Stimulated activated CD4-positive, alpha-beta T cell treated with anti-CD3 and anti-CD28 coated beads, Interleukin-1b, Interleukin-23, amount 100 ng/mL, for 24 hours (primary cell): ENCODE data around the gene RMND1.
"Not testable (repeated sequence)": the region's sequence is repeated elsewhere in the genome, so short reads cannot be mapped to it uniquely, and the experiment has no call there.

Experiments used
- DNase-seq, 4 experiments: peaks; one replicate each; pipeline ENCODE4 v3.0.0-alpha.2; 2020; ENCODE audit warnings: low read depth in 4 of 4, low spot score in 1 of 4

The RMND1 gene, protein sequence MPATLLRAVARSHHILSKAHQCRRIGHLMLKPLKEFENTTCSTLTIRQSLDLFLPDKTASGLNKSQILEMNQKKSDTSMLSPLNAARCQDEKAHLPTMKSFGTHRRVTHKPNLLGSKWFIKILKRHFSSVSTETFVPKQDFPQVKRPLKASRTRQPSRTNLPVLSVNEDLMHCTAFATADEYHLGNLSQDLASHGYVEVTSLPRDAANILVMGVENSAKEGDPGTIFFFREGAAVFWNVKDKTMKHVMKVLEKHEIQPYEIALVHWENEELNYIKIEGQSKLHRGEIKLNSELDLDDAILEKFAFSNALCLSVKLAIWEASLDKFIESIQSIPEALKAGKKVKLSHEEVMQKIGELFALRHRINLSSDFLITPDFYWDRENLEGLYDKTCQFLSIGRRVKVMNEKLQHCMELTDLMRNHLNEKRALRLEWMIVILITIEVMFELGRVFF

DNA sequence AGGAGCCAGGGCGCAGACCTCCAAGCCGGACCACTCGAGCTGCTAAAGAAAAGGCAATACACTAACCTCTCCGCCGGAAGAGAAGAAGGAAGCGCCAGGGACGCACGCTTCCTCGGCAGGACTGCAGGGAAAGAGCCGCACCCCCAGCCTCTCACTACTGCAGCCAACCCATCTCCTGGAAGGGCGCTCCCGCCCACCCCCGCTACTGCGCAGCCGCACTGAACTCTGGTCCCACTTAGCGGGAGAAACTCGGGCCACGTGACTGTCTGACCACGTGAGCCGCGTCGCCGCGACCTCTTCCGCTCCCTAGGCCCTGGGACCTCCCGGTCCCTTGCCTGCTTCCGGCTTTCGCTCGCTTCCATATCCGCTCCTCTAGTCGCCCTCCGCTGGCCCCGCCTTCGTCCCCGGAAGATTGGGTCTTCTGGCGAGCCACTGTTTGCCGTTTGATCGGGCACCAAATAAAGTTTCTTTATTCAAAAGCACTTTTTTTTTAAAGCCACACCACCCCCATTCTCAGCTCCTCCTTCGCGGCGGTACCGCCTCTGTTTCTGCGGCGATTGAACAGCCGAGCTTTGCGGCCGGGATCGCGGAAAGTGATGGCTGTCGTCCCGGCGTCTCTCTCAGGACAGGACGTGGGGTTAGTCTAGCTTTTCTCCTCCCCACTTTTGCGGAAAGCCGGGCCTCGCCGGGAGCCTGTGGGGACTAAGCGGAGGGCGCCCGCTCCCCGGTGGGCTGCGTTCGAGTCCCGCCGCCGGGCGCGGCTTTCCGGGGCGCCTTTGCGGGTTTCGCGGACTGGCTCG lies at the start of gene RMND1:
Gene RMND1 (minus strand): TSS at position 177 of the 800 bp plus-strand sequence. CDS start 6,315 bp downstream, outside the sequence.
- peak; percentile 98 to 100 (median 98) for DNase-seq

DNA sequence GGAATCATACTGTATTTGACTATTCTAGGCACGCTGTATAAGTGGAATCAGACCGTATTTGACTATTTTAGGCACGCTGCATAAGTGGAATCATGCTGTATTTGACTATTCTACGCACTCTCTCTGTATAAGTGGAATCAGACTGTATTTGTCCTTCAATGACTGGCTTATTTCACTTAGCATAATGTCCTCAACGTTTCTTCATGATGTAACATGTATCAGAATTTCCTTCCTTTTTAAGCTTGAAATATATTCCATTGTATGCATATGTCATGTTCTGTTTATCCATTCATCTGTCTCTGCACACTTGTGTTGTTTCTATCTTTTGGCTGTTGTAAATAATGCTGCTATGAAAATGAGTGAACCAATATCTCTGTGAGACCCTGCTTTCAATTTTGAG lies 47.6 kb upstream of the RMND1 start:
- no peak for DNase-seq

DNA sequence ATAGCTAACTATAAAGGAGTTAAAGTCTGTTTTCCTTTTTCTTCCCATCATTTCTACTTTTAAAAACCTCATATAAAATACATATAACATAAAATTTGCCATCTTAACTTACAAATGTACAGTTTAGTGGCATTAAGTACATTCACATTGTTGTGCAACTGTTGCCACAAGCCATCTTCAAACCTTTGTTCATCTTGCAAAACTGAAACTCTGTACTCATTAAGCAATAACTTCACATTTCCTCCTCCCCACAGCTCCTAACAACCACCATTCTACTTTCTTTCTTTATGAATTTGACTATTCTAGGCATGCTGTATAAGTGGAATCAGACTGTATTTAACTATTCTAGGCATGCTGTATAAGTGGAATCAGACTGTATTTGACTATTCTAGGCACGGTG lies 46.4 kb upstream of the RMND1 start:
- DNase-seq = no peak

DNA sequence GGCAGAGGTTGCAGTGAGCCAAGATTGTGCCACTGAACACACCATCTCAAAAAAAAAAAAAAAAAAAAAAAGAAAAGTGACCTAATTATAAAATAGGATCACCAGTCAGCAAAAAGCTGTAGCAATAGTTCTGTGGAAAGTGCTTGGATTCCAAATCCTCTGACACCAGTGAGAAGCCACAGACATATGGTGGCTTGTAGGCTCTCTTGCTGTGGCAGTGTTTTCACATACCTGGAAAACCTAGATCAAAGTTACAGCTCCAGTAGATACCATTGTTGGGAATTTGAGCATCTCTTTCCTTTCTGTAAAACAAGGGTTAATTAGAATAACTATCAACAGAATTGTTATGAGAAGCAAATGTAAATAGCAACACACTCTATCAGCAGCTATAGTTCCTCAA lies 46.0 kb upstream of the RMND1 start:
- DNase-seq = no peak

DNA sequence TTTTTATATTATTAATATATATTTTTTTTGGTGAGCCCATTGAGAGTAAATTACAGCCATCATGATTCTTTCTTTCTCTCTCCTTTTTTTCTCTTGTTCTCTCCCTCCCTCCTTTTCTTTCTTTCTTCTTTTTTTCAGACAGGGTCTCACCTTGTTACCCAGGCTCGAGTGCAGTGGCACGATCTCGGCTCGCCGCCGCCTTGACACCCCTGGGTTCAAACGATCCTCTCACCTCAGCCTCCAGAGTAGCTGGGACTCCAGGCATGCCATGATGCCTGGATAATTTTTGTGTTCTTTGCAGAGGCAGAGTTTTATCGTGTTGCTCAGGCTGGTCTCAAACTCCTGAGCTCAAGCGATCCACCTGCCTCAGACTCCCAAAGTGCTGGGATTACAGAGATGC lies 43.5 kb upstream of the RMND1 start:
- no peak for DNase-seq

DNA sequence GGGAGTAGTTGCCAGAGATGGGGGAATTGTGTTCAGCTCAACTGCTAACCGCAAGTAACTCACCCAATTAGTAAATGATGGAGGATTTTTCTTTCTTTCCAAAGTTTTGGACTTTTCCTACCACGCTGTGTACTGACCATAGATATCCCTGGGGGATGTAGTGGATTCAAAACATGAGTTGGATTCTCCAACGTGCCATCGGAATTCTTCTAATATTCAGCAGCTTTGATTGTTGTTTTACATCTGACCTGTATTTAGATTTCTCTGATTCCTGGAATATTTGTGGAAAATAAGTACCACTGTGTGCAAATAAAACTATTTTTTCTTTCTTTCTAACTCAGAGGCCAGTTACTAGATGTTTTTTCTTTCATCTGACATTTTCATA lies 43.0 kb upstream of the RMND1 start:
- DNase-seq = no peak

DNA sequence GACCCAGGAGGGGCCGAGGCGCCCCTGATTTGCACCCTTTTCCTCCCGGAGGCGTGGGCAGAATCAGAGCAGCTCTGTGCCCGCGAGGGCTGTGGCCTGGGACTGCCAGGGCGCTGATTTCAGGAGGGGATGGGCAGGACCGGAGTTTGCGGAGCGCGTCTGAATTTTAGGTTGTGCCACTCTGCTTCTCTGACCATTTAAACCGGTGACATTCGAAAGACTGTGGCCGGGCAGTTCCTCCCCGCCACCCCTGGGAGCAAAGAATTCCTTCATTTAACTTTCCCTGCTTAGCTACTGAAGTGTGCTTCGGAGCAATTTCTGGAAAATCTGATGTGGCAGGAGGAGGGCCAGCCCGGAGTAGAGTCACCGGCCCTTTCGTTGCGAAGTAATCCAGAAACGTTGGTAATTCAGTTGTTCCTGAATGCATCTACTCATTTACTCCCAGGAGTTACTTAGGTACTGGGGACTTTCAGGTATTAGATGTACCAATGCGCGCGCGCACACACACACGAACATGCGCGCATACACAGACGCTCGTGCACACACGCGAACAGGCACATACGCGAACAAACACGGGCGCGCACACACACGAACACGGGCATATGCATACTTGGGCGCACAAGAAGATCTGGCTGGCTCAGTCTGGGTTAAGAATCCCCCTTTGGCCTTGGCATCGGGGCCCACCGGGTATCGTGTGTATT lies 42.5 kb upstream of the RMND1 start:
- peak in 2 of 4 experiments; percentile 12 to 18 for DNase-seq

DNA sequence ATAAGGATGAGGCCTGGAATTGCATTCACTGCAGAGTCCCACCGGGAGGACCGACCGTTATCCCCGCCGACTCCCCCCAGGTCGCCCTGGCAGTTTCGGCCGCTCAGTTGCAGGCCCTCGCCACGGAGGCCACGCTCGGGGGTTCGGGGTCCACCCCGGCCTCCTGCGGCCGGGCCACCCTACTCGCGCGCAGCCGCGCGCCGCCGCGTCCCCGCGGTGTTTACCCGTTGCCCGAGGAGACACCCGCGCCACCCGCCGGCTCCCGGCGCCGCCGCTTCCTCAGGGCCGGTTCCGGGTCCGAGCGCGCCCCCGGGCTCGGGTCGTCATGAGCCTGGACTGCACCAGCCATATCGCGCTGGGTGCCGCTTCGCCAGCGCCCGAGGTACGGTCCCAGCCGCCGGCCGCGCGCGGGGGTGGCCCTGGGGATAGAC lies 41.9 kb upstream of the RMND1 start, which contains the start of gene CCDC170:
Gene CCDC170 (plus strand): TSS at position 214 of the 431 bp plus-strand sequence. CDS start 112 bp downstream, at position 326.
- DNase-seq = no peak

DNA sequence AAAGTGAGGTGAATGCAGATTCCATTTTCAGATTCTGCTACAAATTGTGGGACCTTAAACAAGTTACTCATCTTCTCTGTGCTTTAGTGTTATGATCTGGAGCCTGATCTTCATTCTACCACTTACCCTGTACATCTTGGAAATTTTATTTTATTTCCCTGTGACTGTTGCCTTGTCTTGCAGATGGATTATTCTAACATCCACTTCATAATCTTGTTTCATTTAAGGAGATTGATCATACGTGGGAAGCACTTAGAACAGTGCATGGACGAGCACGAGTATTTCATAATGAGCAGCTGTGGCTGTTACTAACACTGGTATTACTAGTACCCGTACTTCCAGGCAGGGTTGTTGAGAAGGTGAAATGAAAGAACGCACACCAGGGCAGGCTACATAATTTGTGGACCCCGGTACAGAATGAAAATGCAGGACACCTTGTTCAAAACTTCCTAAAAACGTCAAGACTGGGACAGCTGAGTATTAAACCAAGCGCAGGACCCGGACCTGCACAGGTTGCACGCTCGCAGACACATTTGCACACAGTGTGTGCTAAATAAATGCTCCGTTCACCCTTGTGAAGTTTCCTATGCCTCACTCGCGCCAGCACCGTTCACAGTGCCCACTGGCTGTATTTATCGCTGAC lies 41.4 kb upstream of the RMND1 start:
- DNase-seq = no peak

DNA sequence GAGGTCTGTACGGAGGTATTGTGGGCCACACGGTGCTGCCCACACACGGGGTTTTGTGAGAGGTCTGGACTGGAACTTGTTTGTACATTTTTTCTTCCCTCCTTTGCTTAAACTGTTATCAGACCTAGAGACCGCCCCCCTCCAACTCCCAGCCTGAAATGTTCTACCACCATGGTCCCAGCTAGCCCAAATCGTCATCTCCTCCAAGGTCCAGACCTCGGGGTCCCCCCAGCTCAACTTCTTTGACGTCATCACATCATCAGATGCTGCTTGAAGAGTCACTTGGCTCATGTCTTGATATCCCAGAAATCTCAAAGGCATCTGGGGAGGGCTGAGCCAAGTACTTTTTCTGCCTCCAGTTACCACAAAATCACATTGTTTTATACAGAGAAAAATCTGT lies 39.1 kb upstream of the RMND1 start:
- DNase-seq = no peak

DNA sequence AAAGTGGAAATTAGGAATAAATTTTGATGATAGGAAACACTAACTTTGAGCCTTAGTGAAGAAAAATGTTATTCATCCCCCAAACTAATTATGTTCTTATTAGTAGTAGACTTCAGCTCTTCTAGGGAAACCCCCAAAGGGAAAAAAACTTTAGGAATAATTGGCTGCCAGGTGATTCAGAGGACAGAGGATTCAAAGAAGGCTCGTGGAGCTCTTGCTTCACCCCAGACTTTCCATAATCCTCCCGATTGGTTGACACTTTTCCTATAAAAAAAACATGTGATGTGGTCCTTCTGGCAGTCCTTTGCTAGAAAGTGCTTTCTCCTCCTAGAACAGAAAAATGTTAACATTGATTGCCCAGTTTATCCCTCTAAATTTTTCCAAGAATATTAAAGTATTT lies 36.3 kb upstream of the RMND1 start:
- DNase-seq = no peak

DNA sequence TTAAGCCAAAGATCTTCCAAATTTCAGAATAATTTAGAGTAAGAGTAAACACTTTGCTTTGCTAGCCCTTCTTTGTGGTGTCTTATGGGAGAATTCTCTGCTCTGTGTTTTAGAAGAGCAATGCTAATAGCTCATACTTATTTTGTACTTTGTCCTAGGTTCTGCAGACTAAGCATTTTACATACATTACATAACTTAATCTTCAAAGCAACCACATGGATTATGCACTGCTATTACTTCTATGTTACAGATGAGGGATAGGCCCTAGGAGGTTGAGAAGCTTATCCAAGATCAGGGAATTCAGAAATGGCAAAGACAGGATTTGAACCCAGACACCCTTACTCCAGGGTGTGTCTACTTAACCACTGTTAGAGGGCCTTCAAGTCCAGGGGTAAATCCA lies 32.1 kb upstream of the RMND1 start:
- DNase-seq = no peak

DNA sequence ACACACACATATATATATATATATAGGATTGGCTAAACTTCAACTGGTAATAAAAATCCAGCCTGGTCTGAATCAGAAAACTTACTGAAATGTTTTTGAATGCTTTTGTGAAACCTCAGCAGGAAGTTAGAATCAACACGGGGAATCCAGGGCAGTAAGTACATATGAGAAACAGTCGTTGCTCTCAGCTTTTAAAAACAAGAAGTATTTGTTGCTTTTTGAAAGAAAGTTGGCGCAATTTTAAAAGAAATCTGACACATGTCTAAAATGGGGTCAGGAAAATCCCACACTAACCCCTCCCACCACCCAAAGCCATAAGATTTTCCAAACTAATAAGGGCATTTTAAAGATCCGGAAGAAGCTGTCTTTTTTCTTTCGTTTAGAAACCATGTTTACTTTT lies 30.4 kb upstream of the RMND1 start:
- DNase-seq = no peak

DNA sequence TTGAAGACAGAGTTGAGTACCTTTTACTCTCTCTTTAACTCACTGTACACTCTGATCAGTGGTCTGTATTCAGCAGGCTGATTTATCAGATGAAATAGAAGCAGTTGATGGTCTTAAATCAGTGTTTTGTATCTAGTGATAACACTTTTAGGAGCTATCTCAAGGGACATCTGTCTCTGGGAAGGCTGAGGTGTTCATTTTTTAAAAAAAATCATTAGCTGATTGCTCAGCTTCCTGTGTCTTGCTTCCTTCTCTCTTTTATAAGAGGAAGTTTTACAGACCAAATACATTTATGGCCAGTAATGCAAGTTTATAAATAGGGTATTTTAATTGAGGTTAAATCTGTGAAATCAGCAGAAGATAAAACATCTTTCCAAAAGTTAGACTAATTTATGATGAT lies 29.9 kb upstream of the RMND1 start:
- no peak for DNase-seq

DNA sequence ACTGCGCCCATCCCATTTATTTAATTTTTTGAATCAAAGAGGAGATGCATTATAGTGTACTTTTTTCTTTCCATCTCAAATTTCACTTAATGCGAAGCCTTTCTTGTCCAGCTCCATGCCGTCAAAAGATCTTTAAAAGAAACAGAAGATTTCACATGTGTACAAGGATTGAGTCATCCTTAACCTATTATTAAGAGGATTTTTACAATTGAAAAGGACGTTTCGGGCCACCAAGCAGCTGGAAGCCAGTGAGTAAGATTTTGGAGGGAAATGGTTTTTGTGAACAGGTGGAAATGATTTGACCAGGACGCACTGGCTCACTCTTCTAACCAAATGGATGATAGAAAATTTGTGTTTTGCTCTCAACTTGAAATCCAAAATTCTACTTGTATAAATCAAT lies 26.7 kb upstream of the RMND1 start:
- DNase-seq = no peak

DNA sequence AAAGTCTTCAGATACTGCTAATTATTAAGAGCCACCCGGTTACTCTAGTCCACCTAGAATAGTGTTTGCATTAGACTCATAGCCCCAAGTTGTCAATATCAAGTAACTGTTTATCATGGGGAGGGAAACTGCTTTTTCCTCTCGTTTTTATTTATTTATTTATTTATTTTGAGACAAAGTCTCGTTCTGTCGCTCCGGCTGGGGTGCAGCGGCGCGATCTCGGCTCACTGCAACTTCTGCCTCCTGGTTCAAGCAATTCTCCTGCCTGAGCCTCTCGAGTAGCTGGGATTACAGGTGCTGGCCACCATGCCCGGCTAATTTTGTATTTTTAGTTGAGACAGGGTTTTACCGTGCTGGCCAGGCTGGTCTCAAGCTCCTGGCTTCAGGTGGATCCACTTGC lies 25.8 kb upstream of the RMND1 start:
- no peak for DNase-seq

DNA sequence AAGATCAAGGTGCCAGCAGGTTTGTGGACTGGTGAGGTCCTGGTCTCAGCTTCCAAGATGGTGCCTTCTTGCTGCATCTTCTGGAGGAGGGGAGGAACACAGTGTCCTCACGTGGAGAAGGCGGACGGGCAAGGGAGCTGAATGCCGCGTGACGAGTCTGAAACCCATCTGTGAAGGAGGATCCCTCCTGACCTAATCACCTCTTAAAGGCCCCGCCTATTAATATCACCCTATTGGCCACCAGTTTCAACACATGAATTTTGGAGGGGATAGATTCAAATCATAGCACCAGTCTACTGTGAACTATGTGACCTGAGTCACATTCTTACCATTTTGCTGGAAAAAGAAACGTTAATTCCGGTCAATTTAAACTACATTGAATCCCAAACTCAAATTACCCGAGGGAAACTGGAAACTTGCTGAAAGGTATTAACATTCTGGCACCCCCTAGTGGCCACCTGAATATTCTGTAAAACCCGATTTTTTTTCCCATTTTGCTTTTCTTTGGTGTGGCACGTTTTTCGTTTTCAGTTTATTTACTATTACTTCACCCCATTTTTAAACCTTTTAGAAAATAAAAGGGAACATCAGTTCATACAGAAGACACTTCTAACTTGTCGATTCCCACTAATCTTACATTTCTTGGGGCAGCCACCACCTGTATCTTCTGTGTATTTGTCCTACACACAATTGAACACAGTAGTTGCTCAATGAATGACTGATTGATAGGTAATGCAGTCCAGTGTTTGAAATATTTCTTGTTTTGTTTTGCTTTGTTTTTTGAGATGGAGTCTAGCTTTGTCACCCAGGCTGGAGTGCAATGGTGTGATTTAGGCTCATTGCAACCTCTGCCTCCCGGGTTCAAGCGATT lies 24.0 kb upstream of the RMND1 start:
- DNase-seq = peak in 2 of 4 experiments; percentile 31 to 43

DNA sequence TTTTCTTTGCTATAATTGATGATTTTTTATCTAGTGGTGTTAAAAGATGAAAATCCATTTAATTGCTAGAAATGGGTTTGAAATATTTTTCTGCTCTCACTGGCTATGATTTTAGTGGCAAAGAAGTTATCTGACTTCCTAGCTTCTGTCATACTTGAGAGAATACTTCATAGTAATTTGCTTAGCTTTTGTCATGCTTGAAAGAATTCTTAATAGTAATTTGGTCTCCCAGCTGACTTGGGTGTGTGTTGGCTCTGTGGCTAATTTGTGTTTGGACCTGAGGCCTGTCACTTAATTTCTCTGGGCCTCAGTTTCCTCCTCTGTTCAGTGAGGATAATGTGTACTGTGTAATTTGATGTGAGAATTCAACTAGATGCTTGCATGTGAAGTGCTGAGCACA lies 12.8 kb upstream of the RMND1 start:
- no peak for DNase-seq

DNA sequence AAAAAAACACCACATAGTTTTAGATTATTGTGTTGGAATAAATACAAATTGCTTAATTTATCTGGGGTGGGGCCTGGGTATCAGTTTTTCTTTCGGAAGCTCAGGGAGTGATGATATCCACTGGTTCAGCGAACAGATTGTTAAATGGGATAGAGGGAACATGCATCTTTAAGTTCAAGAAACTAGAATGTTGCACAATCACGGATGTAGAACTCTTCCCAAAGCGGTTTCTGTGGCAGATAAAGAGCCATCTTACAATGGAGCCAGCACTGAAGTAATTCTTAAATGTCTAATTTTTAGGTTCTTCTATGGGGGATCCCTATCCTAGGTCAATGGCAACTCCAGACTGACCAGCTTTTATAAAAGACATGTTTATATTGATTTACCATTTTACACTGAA lies 9.7 kb upstream of the RMND1 start:
- DNase-seq = no peak

DNA sequence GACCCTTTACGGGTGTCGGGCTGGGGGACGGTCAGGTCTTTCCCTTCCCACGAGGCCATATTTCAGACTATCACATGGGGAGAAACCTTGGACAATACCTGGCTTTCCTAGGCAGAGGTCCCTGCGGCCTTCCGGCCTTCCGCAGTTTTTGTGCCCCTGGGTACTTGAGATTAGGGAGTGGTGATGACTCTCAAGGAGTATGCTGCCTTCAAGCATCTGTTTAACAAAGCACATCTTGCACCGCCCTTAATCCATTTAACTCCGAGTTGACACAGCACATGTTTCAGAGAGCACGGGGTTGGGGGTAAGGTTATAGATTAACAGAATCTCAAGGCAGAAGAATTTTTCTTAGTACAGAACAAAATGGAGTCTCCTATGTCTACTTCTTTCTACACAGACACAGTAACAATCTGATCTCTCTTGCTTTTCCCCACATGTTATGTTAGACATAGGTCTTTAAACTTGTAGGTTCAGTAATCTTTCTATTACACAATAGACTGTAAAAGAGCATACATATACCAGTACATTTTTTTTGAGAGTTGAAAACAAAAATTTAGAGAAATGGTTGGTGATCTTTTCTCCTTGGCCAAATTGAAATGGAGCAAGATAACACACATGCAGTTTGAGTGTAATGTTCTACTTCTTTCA lies 3.9 kb upstream of the RMND1 start:
- not testable (repeated sequence) for DNase-seq
